ENCODE data around the gene LDHAL6B.

DNA sequence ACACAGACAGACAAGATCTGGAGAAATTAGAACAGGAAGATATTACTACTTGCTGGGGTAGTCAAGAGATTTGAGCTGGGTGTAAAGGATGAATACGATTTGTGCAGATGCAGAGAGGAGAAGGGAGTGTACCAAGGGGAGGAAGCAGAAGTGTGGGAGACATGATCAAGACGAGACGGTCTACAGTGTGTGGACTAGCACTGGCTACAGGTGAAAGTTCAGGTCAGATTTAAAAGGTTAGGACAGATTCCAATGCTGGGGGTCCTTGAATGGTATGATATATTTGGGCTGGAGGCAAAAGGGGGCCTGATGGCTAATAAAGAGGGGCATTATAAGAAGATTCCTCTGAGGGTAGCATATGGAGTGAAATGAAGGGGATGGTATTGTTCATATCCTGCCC lies 12.1 kb downstream of the LDHAL6B start:
- no peak for TF ChIP-seq POLR2A (IDR thresholded peaks at IDR 0.05)
- TF ChIP-seq, protein P1, sequence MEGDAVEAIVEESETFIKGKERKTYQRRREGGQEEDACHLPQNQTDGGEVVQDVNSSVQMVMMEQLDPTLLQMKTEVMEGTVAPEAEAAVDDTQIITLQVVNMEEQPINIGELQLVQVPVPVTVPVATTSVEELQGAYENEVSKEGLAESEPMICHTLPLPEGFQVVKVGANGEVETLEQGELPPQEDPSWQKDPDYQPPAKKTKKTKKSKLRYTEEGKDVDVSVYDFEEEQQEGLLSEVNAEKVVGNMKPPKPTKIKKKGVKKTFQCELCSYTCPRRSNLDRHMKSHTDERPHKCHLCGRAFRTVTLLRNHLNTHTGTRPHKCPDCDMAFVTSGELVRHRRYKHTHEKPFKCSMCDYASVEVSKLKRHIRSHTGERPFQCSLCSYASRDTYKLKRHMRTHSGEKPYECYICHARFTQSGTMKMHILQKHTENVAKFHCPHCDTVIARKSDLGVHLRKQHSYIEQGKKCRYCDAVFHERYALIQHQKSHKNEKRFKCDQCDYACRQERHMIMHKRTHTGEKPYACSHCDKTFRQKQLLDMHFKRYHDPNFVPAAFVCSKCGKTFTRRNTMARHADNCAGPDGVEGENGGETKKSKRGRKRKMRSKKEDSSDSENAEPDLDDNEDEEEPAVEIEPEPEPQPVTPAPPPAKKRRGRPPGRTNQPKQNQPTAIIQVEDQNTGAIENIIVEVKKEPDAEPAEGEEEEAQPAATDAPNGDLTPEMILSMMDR (IDR thresholded peaks at IDR 0.05), result no peak
